ENCODE data around the gene OGFRL1.

DNA sequence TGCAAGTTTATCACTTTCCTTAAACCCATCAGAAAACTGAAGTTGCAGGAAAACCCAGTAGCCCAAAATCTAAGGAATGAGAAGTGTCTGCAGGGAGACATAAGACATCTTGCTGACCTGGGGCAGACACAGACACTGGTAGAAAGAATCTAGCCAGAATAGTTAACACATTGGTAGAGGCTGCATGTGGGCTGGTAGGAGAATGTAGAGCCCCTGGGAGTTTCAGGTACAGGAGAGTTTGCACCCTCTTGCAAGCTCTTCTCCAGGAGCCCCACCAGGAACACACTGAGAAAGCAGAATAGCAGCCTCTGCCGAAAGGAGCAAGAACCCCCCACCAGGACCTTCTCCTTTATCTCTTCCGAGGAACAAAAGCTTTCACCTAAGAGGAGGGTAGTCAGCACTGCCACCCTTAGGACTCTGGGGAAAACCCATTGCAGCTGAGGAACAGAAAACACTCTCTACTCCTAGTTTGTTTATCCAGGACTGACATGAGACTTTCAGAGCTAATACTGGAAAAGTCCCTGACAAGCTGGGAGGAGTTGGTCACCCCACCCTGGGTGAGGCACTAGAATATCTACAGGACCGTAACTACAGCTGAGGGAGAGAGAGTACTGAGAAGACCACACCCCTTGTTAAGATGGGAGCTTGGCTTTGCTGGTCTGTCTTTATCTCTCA is 10.5 kb upstream of the OGFRL1 start:
- TF ChIP-seq, protein P1, sequence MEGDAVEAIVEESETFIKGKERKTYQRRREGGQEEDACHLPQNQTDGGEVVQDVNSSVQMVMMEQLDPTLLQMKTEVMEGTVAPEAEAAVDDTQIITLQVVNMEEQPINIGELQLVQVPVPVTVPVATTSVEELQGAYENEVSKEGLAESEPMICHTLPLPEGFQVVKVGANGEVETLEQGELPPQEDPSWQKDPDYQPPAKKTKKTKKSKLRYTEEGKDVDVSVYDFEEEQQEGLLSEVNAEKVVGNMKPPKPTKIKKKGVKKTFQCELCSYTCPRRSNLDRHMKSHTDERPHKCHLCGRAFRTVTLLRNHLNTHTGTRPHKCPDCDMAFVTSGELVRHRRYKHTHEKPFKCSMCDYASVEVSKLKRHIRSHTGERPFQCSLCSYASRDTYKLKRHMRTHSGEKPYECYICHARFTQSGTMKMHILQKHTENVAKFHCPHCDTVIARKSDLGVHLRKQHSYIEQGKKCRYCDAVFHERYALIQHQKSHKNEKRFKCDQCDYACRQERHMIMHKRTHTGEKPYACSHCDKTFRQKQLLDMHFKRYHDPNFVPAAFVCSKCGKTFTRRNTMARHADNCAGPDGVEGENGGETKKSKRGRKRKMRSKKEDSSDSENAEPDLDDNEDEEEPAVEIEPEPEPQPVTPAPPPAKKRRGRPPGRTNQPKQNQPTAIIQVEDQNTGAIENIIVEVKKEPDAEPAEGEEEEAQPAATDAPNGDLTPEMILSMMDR (IDR thresholded peaks at IDR 0.05; ENCODE audit: poor library complexity), result no peak
- TF ChIP-seq EZH2 (IDR thresholded peaks at IDR 0.05; ENCODE audit: borderline replicate concordance) (no peak), EZH2phosphoT487 (IDR thresholded peaks at IDR 0.05; ENCODE audit: low read depth, severe bottlenecking, unreplicated experiment) (no peak)

Data from hepatocyte (in vitro differentiated cells).